GM19452 (cell line): ENCODE measurements around the gene RPS6KA2.

Experiments
- ATAC-seq: cut with Tn5 transposase; IDR thresholded peaks from one replicate; pipeline ENCODE4 v1.9.1; 2021; ENCODE audit not compliant: unreplicated experiment

The RPS6KA2 gene

DNA sequence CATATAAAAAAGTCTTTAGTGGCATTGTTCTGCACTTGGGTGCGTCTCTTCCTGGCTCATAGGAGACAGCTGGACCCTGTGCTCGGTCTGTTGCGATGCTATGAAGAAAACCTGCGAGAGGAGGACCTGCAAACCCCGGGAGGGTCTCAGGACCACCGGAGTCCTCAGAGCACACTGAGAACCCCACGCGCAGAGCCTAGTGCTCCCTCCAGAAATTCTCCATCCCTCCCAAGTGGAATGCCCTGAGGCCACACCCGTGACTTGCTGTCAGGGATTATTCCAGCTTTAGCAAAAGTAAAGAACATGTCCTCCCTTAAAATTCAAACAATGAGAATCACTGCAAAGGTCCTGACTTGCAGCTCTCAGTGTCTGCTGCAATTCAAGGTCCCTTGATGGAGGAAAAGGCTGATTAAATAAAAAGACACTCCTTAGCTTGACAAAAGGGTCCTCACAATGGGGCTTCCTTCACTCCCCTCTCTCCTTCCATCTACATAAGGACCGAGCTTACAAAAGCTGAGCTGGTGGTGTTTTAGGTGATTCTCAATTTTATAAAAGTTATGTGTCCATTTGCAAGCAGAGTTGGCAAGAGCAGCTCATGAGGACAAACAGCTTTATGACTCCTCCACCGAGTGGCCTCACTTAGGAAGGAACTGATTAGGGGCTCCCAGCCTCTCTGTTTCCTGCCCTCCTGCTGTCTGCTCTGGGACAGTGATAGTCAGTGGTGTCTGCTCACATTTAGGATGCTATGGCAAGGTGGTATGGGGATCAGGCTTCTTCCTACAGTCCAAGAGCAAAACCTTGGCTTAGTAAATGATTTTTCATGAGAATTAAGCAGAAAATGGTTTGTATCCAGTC, 137.5 kb downstream of the RPS6KA2 start:
- no peak for ATAC-seq

DNA sequence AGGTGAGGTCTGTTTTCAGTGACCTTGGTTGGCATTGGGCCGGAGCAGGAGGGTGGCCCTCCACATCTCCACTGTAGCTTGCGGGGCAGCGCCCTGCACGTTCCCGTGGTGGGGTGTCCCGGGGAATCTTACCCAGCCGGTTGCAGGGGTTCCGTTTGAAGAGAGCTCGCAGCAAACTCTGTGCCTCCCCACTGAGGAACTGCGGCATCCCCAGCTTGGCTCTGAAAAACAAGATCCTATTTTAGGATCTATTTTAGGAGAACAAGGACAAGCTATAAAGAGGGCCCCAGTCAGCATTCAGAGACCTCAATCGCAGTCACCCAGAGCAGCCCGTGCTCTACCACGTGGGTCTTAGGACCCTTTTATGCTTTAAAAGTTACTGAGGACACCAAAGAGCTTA, 138.3 kb downstream of the RPS6KA2 start:
- no peak for ATAC-seq

DNA sequence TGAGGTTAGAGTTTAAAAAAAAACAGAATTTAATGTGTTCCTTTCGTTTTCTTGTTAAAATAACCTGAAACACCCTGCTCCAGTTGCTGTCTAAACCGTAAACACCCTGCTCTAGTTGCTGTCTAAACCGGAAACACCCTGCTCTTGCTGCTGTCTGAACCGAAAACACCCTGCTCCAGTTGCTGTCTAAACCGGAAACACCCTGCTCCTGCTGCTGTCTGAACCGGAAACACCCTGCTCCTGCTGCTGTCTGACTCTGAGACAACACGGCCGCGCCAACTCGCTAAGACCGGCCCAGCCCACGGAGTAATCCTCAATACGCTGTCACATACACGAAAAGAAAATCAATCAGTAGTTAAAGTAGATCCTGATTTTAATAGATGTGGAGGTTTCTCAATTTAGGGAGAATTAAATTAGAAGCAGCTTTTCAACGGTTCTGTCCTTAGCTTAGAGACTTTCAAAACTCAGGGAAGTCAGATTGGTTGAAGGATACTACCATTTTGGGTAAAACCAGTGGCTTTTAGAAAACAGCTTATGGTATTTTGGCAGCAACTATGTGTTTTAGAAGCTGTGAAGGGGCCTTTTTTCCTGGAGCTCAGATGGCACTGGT, 138.9 kb downstream of the RPS6KA2 start:
- peak; percentile 90 for ATAC-seq

DNA sequence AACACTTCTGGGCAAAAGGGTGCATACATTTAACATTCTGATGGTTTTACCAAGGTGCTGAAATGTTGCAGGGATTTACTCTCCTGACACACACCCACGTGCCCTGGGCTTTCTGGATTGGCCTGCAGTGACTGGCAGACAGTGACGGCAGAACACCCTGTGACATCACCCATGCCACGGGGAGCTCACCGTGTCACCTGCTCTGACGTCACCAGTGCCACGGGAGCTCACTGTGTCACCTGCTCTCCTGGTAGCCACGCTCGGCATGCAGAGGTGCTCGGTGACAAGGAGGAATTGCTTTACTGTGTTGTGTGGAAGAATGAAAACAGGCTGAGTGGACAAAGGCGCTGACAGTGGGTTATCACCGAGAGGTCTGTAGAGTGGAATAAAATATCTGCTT, 139.9 kb downstream of the RPS6KA2 start:
- no peak for ATAC-seq

DNA sequence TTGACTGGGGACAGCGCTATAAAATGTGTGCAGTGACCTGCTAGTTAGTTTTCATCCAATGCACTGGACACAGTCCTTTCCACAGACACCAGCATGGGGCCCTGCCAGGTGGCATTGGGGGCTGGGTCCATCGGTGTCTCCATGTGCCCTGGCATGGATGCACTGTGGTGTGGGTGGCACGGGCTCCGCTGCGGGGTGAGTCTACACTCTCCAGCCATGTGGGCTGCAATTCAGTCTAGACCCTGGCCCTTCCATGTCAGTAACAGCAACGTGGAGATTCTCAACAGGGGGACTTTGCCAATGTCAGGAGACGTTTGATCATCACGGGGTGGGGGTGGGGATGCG, 140.5 kb downstream of the RPS6KA2 start:
- ATAC-seq, result no peak

DNA sequence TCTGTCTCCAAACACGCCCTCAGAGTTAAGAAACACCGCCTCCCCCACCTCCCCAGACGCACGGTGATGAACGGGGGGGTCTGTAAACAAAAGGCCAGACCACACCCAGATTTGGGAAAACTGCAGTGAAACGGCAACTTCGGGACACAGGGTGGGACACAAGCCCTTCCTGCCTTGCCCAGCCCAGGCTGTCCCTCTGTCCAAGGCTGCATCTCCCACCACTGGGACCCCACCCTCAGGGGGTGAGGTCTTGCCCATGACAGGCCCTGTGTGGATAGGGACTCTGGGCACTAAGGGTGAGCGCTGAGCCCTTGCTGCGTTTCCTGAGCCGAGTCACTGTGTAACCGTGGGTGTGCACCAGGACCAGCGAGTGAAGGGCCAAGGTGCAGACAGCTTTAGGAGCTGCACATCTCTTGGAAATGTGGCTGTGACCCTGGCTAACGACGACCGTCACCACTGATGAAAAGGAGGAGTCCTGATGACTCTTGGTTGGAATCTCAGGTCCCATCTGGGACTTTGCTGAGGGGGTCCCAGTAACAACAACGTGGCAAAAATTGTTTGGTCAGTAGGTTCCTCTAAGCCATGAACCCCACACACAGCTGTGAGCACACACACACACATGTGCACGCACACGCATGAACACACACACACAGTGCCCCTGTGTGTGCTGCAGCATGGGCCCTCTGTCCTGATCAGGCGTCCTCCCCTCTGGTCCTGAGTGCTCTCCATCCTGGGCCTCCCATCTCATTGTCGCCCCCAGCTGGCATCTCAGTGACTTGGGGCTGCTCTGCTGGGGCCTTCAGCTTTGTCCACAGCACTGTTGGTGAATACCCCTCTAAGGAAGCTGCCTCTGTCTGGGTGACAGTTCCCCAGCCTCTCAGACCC, 141.2 kb downstream of the RPS6KA2 start:
- no peak for ATAC-seq

DNA sequence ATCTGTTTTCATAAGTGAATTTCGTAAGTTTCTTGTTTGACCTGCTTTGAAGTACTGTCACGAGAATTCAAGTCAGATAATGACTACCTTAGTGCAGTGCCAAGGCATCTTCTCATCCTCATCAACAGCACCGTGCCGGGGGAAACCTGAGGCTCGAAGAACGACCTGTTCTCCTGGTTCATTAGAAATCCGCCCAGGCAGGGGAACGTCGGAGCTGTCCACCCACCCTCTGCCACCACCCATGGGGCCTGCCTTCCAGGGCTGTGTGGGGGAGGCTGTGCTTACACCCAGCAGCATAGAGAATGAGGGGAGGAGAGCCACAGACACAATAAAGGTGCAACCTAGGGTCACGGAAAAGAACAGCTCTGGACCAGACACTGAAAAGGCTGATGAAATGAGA, 142.2 kb downstream of the RPS6KA2 start:
- ATAC-seq, result no peak

DNA sequence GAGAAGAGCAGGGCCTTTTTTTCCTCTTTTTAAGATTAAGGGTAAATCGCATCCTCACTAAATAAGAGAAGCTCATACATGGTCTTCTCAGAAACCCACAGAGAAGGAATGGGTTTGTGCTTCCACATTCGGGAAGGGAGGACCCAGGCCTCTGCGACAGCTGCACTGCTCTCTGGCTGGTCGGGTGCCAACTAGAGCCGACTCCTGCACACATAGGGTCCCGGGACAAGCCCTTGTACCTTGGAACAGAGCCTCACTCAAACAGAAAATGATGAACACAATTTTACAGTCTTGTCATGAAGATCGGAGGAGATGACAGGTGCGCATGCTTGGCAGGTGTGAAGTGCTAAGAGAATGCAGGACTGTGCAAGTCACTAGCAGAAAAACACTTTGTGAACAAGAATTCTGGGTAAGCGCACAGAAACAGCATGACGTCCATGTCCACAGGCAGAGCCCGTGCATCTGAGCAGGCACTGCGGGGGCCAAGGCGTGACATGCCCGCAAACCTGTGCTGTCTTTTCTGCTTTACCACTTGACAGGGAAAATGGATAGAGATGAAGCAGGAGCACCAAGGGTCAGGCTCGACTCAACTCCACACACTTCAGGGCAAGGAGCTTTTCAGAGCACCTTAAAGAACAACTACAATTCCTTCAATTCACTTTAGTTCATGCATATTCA, 143.3 kb downstream of the RPS6KA2 start:
- ATAC-seq, result no peak

DNA sequence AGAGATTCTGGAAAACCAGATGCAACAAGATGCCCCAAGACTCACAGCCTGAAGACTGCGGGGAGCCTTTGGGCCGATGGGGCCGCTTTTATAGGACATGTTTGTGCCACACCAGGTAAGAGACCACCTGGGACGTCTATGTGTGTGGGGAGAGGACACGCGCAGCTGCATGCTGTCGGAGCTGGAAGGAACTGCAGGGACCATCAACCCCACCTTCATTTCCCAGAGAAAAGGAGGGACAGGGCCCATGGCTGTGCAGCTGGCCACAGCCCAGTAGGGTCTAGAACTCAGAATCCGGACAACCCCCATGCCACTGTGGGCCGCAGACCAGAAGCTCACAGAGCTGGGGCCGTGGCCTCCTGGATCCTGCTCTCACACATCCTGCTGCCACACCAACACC, 144.0 kb downstream of the RPS6KA2 start:
- ATAC-seq, result no peak

DNA sequence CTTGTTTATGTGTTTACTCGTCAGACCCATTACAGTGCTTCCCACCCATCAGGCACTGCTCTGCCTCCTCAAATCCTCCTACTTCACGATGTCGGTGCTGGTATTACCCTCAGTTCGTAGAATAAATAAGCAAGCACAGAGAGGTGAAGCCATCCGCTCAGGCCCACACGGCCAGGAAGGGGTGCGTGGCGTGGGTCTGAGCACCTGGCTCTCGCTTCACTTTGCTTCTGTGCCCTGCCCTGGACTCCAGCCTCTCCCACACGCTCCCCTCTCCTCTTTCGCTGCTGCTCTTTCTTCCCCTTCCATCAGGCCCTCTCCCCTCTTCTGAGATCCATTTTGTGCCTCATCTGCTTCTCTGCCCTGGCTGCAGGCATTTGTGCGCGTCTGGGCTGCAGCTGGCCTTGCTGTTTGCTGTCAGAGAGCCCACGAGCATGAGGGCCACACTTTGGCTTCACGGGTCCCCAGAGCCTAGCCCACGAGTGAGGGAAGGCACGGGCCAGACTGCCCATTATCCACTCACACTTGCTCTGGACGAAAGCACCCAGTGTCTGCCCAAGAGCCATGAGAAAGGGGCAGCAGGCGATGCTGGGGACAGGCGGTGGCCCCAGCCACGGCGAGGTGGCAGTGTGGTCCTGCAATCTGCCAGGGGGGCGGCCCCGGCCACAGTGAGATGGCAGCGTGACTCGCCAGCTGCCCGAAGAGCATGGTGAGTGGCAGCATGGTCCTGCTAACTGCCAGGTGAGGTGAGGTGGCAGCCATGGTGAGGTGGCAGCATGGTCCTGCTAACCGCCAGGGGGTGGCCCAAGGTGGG, 148.1 kb downstream of the RPS6KA2 start:
- no peak for ATAC-seq

DNA sequence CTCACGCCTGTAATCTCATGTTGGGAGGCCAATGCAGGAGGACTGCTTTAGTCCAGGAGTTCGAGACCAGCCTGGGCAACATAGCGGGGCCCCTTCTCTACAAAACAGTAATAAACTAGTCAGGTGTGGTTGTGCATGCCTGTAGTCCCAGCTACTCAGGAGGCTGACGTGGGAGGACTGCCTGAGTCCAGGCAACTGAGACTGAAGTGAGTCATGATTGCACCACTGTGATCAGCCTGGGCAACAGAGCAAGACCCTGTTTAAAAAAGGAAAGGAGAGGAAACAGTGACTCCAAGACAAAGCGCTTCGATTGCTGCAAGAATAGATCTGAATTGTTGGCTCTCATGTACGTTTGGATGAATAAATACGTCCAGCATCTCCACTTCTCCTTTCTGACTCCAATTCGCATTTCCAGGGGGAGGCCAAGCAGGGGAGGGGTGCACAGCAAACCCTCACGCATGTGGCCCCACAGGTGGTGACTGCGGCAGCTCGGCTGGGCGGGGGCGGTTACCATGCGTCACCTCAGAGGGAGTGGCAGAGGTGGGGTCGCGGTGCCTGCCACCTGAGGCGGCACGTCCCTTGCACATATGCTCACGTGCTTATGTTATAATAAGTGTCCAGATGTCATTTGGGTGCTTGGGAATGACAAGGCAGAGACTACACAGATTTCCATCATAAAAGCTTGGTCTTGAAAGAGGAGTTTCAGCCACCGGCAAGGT, 149.2 kb downstream of the RPS6KA2 start:
- ATAC-seq, result no peak

DNA sequence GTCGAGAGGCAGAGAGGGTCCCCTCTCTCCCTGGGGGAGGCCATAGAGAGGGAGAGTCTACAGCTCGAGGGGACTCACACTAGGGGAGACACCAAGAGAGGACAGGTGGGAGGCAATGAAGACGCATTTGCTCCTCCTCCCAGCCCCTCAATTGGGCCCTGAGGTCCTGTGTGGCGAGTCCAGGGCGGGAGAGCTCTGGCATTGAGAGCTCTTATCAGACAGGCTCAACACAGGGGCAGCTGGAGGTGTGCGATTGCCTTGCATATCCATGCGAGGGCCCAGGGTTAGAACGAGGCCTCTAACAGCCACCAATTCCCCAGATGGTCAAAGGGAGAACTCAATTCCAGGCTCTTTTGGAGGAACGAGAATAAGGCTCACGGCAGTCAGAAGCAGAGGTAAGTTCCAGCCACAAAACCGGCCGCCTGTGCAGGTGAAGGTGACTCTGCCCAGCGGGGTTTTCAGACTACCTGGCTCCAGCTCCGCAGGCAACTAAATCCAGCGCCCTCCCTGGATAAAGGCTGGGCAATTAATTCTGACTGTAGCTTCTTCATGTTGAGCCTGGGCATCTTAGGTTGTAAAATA, 150.3 kb downstream of the RPS6KA2 start:
- no peak for ATAC-seq

DNA sequence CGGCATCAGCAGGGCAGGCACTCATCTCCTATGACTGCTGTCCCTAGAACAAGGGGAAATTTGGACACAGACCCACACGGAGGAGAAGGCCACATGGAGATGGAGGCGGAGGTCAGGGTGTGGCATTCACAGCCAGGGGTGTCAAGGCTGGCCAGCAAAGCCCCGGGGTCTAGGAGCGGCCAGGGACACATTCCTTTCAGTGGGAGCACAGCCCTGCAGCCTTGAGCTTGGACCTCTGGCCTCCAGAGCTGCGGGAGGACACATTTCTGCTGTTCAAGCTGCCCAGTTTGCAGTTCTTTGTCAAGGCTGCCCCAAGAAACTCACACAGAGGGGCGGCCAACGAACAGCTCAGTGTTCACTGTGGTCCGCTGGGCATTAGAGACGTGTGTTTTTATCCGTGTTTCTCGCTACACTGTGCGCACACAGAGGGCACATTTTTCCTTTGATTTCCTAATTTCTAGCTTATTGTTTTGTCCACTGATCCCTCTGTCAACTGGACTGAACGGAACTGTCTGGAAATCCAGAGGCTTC, 150.9 kb downstream of the RPS6KA2 start:
- no peak for ATAC-seq

DNA sequence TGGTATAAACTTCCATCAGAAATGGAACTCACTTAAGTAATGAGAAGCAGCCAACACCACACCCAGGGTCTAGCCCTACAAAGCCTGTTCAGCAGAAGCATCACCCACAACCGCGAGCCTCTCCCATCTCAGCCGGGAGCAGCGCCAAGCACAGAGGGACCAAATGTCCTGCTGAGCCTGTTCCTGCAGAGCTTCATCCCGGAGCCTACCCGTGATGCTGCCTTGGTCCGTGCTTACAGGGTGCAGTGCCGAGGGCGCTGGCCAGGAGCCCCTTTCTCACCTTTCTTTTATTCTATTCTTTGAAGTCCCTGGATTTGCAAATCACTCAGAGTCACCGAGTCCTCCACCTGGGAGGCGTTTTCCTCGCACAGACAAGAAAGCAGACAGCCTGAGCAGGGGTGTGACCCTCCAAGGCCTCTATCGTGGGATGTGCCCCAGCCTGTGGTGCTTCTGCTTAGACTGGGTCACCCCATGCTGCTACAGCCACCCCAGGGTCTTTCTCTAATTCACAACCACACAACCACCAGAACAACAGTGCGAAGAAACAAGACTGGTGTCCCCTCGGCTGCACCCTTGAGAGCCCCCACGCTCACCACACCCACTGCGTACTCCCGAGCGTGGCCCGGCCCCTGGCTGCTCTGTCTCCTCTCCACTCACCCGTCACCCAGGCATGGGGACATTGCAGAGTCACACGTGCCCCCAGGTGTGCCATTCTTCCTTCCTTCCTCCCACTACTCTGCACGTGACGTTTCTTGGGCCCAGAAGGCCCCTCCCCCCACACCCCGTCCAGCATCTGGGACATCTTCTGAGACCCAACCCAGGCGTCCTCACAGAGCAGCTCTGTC, 152.1 kb downstream of the RPS6KA2 start:
- no peak for ATAC-seq

DNA sequence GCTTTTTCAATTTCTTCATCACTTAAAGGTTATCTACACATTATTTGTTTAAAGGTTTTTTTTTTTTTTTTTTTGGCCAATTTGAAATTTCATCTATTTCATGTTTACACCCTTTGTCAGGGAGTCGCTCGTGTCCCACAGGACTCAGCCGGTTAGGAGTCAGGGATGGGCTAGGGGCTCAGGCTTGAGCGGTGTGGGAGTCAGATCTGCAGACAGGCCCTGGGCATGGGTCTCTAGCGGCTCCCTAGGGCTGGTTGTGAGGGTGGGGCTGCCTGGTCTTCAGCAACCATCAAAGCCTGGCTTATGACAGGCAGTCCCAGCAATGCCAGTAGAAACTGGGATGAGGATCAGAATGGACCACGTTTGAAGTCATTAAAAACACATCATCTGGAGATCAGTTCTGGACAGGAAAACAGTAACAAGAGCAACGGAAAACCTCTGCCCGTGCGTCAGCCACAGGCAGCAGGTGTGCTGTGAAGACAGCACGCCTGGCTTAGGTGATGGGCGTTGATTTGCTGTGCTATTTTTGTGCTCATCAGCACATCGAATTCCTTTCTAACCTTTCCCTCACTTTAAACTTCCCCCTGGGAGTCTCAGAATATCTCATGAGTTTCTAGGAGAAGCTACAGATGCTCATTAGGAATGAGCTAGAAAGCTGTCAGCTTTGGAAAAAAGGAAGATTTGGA, 153.0 kb downstream of the RPS6KA2 start:
- ATAC-seq, result no peak

DNA sequence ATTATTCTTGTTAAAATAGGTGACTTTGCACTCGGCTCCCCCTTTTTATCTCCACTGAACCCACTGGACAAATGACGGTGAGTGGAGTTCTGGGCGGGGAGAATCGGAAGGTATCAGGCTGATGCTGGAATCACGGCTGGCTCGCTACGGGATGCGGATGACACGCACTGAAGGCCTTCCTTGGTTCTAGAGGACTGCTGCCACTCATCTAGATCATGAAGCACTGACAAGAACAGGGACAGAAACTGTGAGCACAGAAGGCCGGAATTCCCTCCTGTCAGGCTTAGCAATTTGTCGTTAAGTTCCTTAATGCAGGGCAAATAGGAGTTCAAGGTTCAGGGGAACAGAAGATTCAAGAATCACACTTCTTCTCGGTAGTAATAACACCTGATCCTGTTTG, 154.4 kb downstream of the RPS6KA2 start:
- ATAC-seq, result no peak

DNA sequence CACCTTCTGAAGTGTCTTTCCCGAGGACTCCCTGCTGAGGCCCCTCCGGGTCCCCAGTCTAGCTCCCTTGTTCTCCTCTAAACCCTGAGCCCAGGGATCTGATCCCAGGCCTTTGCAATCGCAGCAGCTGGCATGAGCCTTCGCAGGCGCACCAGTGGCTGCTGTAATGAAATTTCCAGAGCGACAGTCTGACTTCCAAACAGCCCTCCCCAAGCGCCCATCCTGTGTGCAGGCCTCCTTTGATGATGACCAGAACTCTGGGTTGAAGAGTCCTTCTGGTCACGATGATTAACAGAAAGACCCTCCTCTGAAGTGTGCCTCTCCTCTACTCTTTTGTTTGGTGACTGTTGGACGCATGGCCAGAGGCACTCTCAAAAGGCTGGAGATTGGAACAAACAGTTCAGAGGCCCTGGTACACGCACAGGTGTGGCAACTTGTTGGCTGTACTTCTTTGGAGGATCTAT, 155.2 kb downstream of the RPS6KA2 start:
- ATAC-seq, result no peak
